ENCODE data around the gene AVL9. TPM values are rescaled to one million over a fixed set of nuclear protein-coding genes. Genes with fewer than 3 reads are reported as not detected.
"Not testable (repeated sequence)": the region's sequence is repeated elsewhere in the genome, so short reads cannot be mapped to it uniquely, and the experiment has no call there.

AVL9 gene
- total RNA-seq, 1 donor from 2014 or later: 21.2 TPM

- H3K36me3 Mint-ChIP-seq (ENCODE audit: unreplicated experiment); DNase-seq (ENCODE audit: extremely low spot score, unreplicated experiment); H3K4me1 Mint-ChIP-seq (ENCODE audit: unreplicated experiment); H3K27me3 Mint-ChIP-seq (ENCODE audit: unreplicated experiment); H3K9me3 Mint-ChIP-seq (ENCODE audit: unreplicated experiment); H3K4me3 Mint-ChIP-seq (ENCODE audit: unreplicated experiment); H3K27ac Mint-ChIP-seq (ENCODE audit: unreplicated experiment): not testable (repeated sequence)
Measured at GRCh38 chr7:32636725-32637462, 141.6 kb downstream of the AVL9 start.

DNA sequence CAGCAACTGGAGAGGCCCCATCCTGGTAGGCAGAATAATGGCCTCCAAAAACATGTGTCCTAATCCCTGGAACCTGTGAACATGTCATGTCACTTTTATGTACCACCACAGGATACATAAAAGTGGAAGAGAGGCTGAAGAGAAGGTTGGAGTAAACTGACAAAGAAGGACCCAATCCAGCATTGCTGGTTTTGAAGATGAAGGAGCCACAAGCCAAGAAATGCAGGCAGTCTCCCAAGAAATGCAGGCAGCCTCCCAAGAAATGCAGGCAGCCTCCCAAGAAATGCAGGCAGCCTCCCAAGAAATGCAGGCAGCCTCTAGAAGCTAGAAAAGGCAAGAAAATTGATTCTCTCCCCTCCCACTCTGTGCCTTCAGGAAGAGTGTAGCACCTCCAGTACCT, 142.3 kb downstream of the AVL9 start:
- H3K36me3 Mint-ChIP-seq (ENCODE audit: unreplicated experiment); H3K4me1 Mint-ChIP-seq (ENCODE audit: unreplicated experiment); DNase-seq (ENCODE audit: extremely low spot score, unreplicated experiment); H3K27ac Mint-ChIP-seq (ENCODE audit: unreplicated experiment); H3K27me3 Mint-ChIP-seq (ENCODE audit: unreplicated experiment); H3K4me3 Mint-ChIP-seq (ENCODE audit: unreplicated experiment): not testable (repeated sequence)
- H3K9me3 Mint-ChIP-seq (ENCODE audit: unreplicated experiment): peaks cover 13% of the 10 kb centered on the region

Other genes with a start within 250 kb of the AVL9 start
- 32.7 and 35.5 TPM in 2 replicates for gene LSM5, start 5.1 kb upstream of the AVL9 start, total RNA-seq